GM12878 (cell line): Measurements from ENCODE around the gene PPFIBP1. TPM values are rescaled to one million over a fixed set of nuclear protein-coding genes. Genes with fewer than 3 reads are reported as not detected.

ENCODE experiments used
- ATAC-seq: fragments of 200-7000 bp; cut with Tn5 transposase; 3 replicates; pipeline ENCODE4 v1.9.1; 2020; ENCODE audit warnings: mild to moderate bottlenecking, moderate library complexity
- BruUV-seq: library from RNA; stranded (reverse); fragments of 400-500 nt; replicated peaks from 2 replicates; lab custom pipeline; 2021; lab: Mats Ljungman, UMichigan
- CTCF ChIA-PET: fragments of 300-600 bp; sonication (Branson Sonifier 250); formaldehyde crosslinking; extraction: SDS; loops from one replicate; lab custom pipeline; 2021; ENCODE audit warnings: inconsistent platforms; lab: Yijun Ruan, JAX
- POLR2A ChIA-PET: fragments of 350-600 bp; formaldehyde crosslinking; extraction: SDS; loops from one replicate; lab custom pipeline; 2021; ENCODE audit warnings: inconsistent platforms; lab: Charles Lee
- RAD21 ChIA-PET: fragments of 300-600 bp; sonication (Branson Sonifier 250); formaldehyde crosslinking; loops from one replicate; lab custom pipeline; 2023; ENCODE audit warnings: antibody characterized with exemption; ENCODE audit not compliant: unreplicated experiment; lab: Charles Lee
- SMC1A ChIA-PET: fragments of 300-600 bp; sonication (Branson Sonifier 250); formaldehyde crosslinking; loops from one replicate; lab custom pipeline; 2023; ENCODE audit not compliant: unreplicated experiment, uncharacterized antibody; lab: Charles Lee
- DNase-seq: peaks from one replicate; pipeline ENCODE4 v3.0.0-alpha.2; 2011; ENCODE audit warnings: low read depth, low spot score
- FAIRE-seq: peaks from 3 replicates; lab custom pipeline; 2011; peaks lifted over from hg19 to GRCh38; lab: Jason Lieb, UNC
- H2AFZ ChIP-seq: 2 replicates; pipeline ENCODE4 v1.6.0; 2011; ENCODE audit warnings: low read depth, low read length, control low read depth; ENCODE audit not compliant: control insufficient read depth
- H3K27ac ChIP-seq: 2 replicates; pipeline ENCODE4 v1.5.1; 2011; ENCODE audit warnings: control low read depth; ENCODE audit not compliant: control insufficient read depth, insufficient read depth
- H3K27me3 ChIP-seq, 2 experiments: replicated peaks in 1 of 2; 2 replicates each; pipeline versions ENCODE4 v1.6.0 to v1.6.1; 2011; ENCODE audit warnings: low read length in 1 of 2; ENCODE audit not compliant: control insufficient read depth in 2 of 2, insufficient read depth in 2 of 2
- H3K36me3 ChIP-seq, 2 experiments: 2 replicates each; pipeline ENCODE4 v1.5.1; 2011; ENCODE audit warnings: low read length in 1 of 2; ENCODE audit not compliant: control insufficient read depth in 2 of 2, insufficient read depth in 2 of 2
- H3K4me1 ChIP-seq: 2 replicates; pipeline ENCODE4 v1.6.1; 2011; ENCODE audit warnings: mild to moderate bottlenecking, low read length, moderate library complexity, mixed read lengths; ENCODE audit not compliant: control insufficient read depth, insufficient read depth
- H3K4me2 ChIP-seq: 2 replicates; pipeline ENCODE4 v1.6.0; 2011; ENCODE audit warnings: control low read depth; ENCODE audit not compliant: control insufficient read depth, insufficient read depth
- H3K4me3 ChIP-seq: fragments of 200-600 bp; sonication (generic); 2 replicates; pipeline ENCODE4 v1.5.1; 2016
- H3K79me2 ChIP-seq: 2 replicates; pipeline ENCODE4 v1.6.0; 2011; ENCODE audit warnings: low read length; ENCODE audit not compliant: control insufficient read depth, insufficient read depth
- H3K9ac ChIP-seq: 2 replicates; pipeline ENCODE4 v1.8.0; 2011; ENCODE audit warnings: low read length, control low read depth, mixed read lengths; ENCODE audit not compliant: control insufficient read depth, insufficient read depth
- H3K9me3 ChIP-seq: replicated peaks from 3 replicates; pipeline ENCODE4 v1.5.1; 2011; ENCODE audit warnings: mild to moderate bottlenecking, low read length; ENCODE audit not compliant: control insufficient read depth, insufficient read depth
- H4K20me1 ChIP-seq: 2 replicates; pipeline ENCODE4 v1.6.0; 2011; ENCODE audit not compliant: control insufficient read depth, insufficient read depth
- ATF2 ChIP-seq: IDR thresholded peaks from 2 replicates; pipeline ENCODE4 v1.6.1; 2012; ENCODE audit warnings: low read length, inconsistent platforms
- FOXM1 ChIP-seq: IDR thresholded peaks from 2 replicates; pipeline ENCODE4 v1.6.1; 2012; ENCODE audit warnings: low read depth, mild to moderate bottlenecking, inconsistent platforms, low read length, moderate library complexity
- MLLT1 ChIP-seq: fragments of 450-650 bp; IDR thresholded peaks from 2 replicates; pipeline ENCODE4 v1.6.1; 2016; ENCODE audit warnings: mild to moderate bottlenecking
- NFIC ChIP-seq: IDR thresholded peaks from 2 replicates; pipeline ENCODE4 v1.6.1; 2012; ENCODE audit warnings: low read depth, mild to moderate bottlenecking, inconsistent platforms, low read length, moderate library complexity
- RUNX3 ChIP-seq: IDR thresholded peaks from 2 replicates; pipeline ENCODE4 v1.6.1; 2012; ENCODE audit warnings: low read length, inconsistent platforms
- SUPT20H ChIP-seq: IDR thresholded peaks from 2 replicates; pipeline ENCODE4 v1.6.1; 2011; ENCODE audit warnings: low read depth, mild to moderate bottlenecking, low read length, moderate library complexity, borderline replicate concordance; ENCODE audit not compliant: control insufficient read depth
- TCF7 ChIP-seq: IDR thresholded peaks from 2 replicates; pipeline ENCODE4 v1.6.1; 2014; ENCODE audit warnings: antibody characterized with exemption, borderline replicate concordance
- WGBS: methylation state at CpG from one replicate; pipeline ENCODE4 v1.1.6; 2016; ENCODE audit warnings: low lambda C conversion rate; ENCODE audit not compliant: insufficient replicate concordance, insufficient coverage; ENCODE audit errors: missing lambda C conversion rate; 5-methylcytosine and 5-hydroxymethylcytosine counted together
- in situ Hi-C: fragments of 300-500 bp; cut with MboI; formaldehyde crosslinking; loops from 9 replicates; pipeline ENCODE4 v1.14.3; 2018; ENCODE audit warnings: mixed read lengths
- intact Hi-C: fragments of 100-400 bp; cut with micrococcal nuclease; formaldehyde crosslinking; loops from one replicate; pipeline ENCODE4 v1.14.2; 2022; ENCODE audit not compliant: unreplicated experiment
- polyA plus RNA-seq, 11 experiments: library from polyadenylated mRNA; depleted of rRNA in 4 of 11; unstranded in 6 of 11; stranded (reverse) in 5 of 11; fragments of >200 nt; fragmentation: Nextera tagmentation in 4 of 11; fragmentation: Illumina TruSeq in 1 of 11; extraction: Ambion mirVana in 4 of 11; extraction: Trizol in 1 of 11; gene quantifications; 1 replicate in 1 of 11; 2 replicates in 10 of 11; pipeline versions ENCODE4 v1.2.1 to v1.2.3, GENCODE V29; 2011 to 2016; ENCODE audit warnings: inconsistent platforms in 2 of 11, missing spikeins in 2 of 11, low read depth in 1 of 11
- total RNA-seq, 4 experiments: library from RNA; depleted of rRNA in 3 of 4; stranded (reverse); fragments of >200 nt in 3 of 4; fragmentation: Illumina TruSeq in 1 of 4; extraction: Trizol in 1 of 4; gene quantifications; 2 replicates each; pipeline versions ENCODE4 v1.2.1 to v1.2.3, GENCODE V29; 2013 to 2021

The PPFIBP1 gene
- total and polyA plus RNA-seq, 10 of the 15 experiments (the other 5 are each of a cell fraction or from before 2014, with no cell fraction given): 0.47 to 7.8 (median 3.6) TPM

GRCh38 chr12:27534765-27535161 lies 10.8 kb downstream of the PPFIBP1 start:
- no peaks in the 10 kb centered on the region for H3K36me3 ChIP-seq
- H3K27ac ChIP-seq: peak overlapping the region; percentile 78
- ChIA-PET SMC1A (interaction anchor here (0.6 to 2.3 kb wide), 7 partner anchors 10 to 201 kb away, joined by 3 to 11 read pairs (median 4); no protein-coding TSS in a partner anchor), CTCF (interaction anchor here (0.7 kb wide), 2 partner anchors 118 to 268 kb away, joined by 3 to 4 read pairs; no protein-coding TSS in a partner anchor), RAD21 (interaction anchor here (0.7 to 1.2 kb wide), 2 partner anchors 10 to 13 kb away, joined by 3 to 4 read pairs; partner anchors contain the start of gene PPFIBP1), POLR2A (interaction anchor here (0.7 to 1.1 kb wide), 2 partner anchors 11 to 204 kb away, joined by 4 read pairs; partner anchors contain the start of gene PPFIBP1)
- no TSS peak for BruUV-seq
- peak overlapping the region; percentile 27; the same call in 1 of the 2 replicates for H3K4me3 ChIP-seq
- H4K20me1 ChIP-seq: no peaks in the 10 kb centered on the region
- peak overlapping the region; percentile 88 for H3K4me2 ChIP-seq
- TF ChIP-seq NFIC: peak; percentile 39; the same call in 1 of the 2 replicates
- peak; percentile 15; the same call in 1 of the 2 replicates for TF ChIP-seq TCF7
- TF ChIP-seq SUPT20H: no peak
- 0 out of 2 replicates have a peak, but pooled peaks have one; percentile 1 for TF ChIP-seq FOXM1
- no peak for TF ChIP-seq MLLT1
- peak; percentile 7; the same call in 1 of the 2 replicates for TF ChIP-seq ATF2
- peak; percentile 43 for TF ChIP-seq RUNX3
- 50% methylated on average over 1 of the region's 1 CpG for WGBS
- DNase-seq (no peak), FAIRE-seq (no peak), ATAC-seq (peak; percentile 70)
- peak overlapping the region; percentile 55; the same call in 1 of the 2 replicates for H3K9ac ChIP-seq
- H3K4me1 ChIP-seq: peaks cover 62% of the 10 kb centered on the region
- H3K79me2 ChIP-seq: peaks cover 37% of the 10 kb centered on the region
- in situ Hi-C loops: no loop called here
- H3K9me3 ChIP-seq: no peaks in the 10 kb centered on the region; the same call in 2 of the 3 replicates
- H2AFZ ChIP-seq: no peak overlapping the region
- no peaks in the 10 kb centered on the region for H3K27me3 ChIP-seq
- intact Hi-C loops: loop anchor here (1.0 to 5.0 kb wide), 3 partner anchors 36 to 168 kb away; no protein-coding TSS in a partner anchor
